HepG2 (cell line): ENCODE results near the gene ANG. TPM values are rescaled to one million over a fixed set of nuclear protein-coding genes. Genes with fewer than 3 reads are reported as not detected.

ENCODE experiments used
- ATAC-seq: fragments of 200-7000 bp; cut with Tn5 transposase; 3 replicates; pipeline ENCODE4 v1.9.1; 2020; ENCODE audit warnings: mild to moderate bottlenecking, moderate library complexity
- BruUV-seq: library from RNA; stranded (reverse); fragments of 400-500 nt; replicated peaks from 2 replicates; lab custom pipeline; 2021; lab: Mats Ljungman, UMichigan
- CTCF ChIA-PET: fragments of 300-600 bp; formaldehyde crosslinking; extraction: SDS; loops from one replicate; lab custom pipeline; 2021; ENCODE audit warnings: low total read pairs, inconsistent platforms, low intra/inter-chr PET ratio; lab: Yijun Ruan, JAX
- POLR2A ChIA-PET: fragments of 350-600 bp; sonication (Branson Sonifier 250); formaldehyde crosslinking; loops from one replicate; lab custom pipeline; 2020; ENCODE audit warnings: antibody characterized with exemption, inconsistent platforms; lab: Yijun Ruan, JAX
- DNase-seq: peaks from one replicate; pipeline ENCODE4 v3.0.0-alpha.2; 2015; ENCODE audit warnings: low spot score
- FAIRE-seq: peaks from 3 replicates; lab custom pipeline; 2011; peaks lifted over from hg19 to GRCh38; lab: Jason Lieb, UNC
- H2AFZ ChIP-seq: one replicate; pipeline ENCODE4 v1.6.1; 2011; ENCODE audit warnings: low read length, inconsistent platforms
- H3K27ac ChIP-seq: fragments of 300-600 bp; 3 replicates; pipeline ENCODE4 v1.8.0; 2011; ENCODE audit warnings: mixed run types, mild to moderate bottlenecking, mixed read lengths, low read length, inconsistent platforms; ENCODE audit not compliant: insufficient read depth; ENCODE audit errors: extremely low read length
- H3K27me3 ChIP-seq, 2 experiments: fragments of 200-600 bp in 1 of 2; 2 replicates in 1 of 2; 3 replicates in 1 of 2; pipeline versions ENCODE4 v1.6.0 to v1.8.0; 2011; ENCODE audit warnings: low read length in 2 of 2, mild to moderate bottlenecking in 2 of 2, moderate library complexity in 2 of 2, inconsistent platforms in 1 of 2; ENCODE audit not compliant: insufficient read depth in 2 of 2, control insufficient read depth in 1 of 2
- H3K36me3 ChIP-seq, 2 experiments: fragments of 200-600 bp in 1 of 2; replicated peaks in 1 of 2; 2 replicates in 1 of 2; 3 replicates in 1 of 2; pipeline versions ENCODE4 v1.5.1 to v1.8.0; 2011; ENCODE audit warnings: low read length in 2 of 2, inconsistent platforms in 1 of 2; ENCODE audit not compliant: insufficient read depth in 2 of 2, control insufficient read depth in 1 of 2
- H3K4me1 ChIP-seq: 2 replicates; pipeline ENCODE4 v1.5.1; 2012; ENCODE audit warnings: low read length, inconsistent platforms; ENCODE audit not compliant: insufficient read depth
- H3K4me2 ChIP-seq: 2 replicates; pipeline ENCODE4 v1.6.0; 2011; ENCODE audit warnings: low read depth, low read length, inconsistent platforms
- H3K4me3 ChIP-seq, 3 experiments: fragments of 200-600 bp in 1 of 3; sonication (generic), shearing (Covaris generic) in 1 of 3; replicated peaks in 1 of 3; 2 replicates each; pipeline ENCODE4 v1.5.1; 2011 to 2016; ENCODE audit warnings: low read length in 3 of 3, inconsistent platforms in 2 of 3, low read depth in 2 of 3, mild to moderate bottlenecking in 2 of 3, control low read depth in 1 of 3, mixed read lengths in 1 of 3; ENCODE audit not compliant: insufficient read depth in 1 of 3
- H3K79me2 ChIP-seq: one replicate; pipeline ENCODE4 v1.6.1; 2011; ENCODE audit warnings: low read length, inconsistent platforms; ENCODE audit not compliant: insufficient read depth
- H3K9ac ChIP-seq: 2 replicates; pipeline ENCODE4 v1.6.0; 2011; ENCODE audit warnings: mild to moderate bottlenecking, low read depth, low read length, inconsistent platforms; ENCODE audit not compliant: insufficient read depth
- H3K9me3 ChIP-seq: 2 replicates; pipeline ENCODE4 v1.5.1; 2012; ENCODE audit warnings: mild to moderate bottlenecking, low read length
- H4K20me1 ChIP-seq: 2 replicates; pipeline ENCODE4 v1.6.0; 2011; ENCODE audit warnings: inconsistent platforms, mild to moderate bottlenecking, low read length, moderate library complexity; ENCODE audit not compliant: insufficient read depth
- CBFB ChIP-seq: sonication (generic); formaldehyde crosslinking; IDR thresholded peaks from 2 replicates; pipeline ENCODE4 v1.4.0; 2020; ENCODE audit warnings: missing genetic modification reagents
- CBX2 ChIP-seq, 2 experiments: fragments of 200-600 bp in 1 of 2; sonication (generic); formaldehyde crosslinking in 1 of 2; IDR thresholded peaks; 2 replicates each; pipeline versions ENCODE4 v1.7.0 to v1.8.1; 2018 to 2022; ENCODE audit warnings: low read depth in 2 of 2, low read length in 1 of 2, mild to moderate bottlenecking in 1 of 2, missing genetic modification reagents in 1 of 2
- FOXA3 ChIP-seq: IDR thresholded peaks from 2 replicates; pipeline ENCODE4 v1.6.1; 2016; ENCODE audit warnings: missing genetic modification reagents, missing compliant biosample characterization
- FOXK1 ChIP-seq: sonication (generic); formaldehyde crosslinking; IDR thresholded peaks from 2 replicates; pipeline ENCODE4 v1.4.0; 2020; ENCODE audit warnings: low read depth, missing genetic modification reagents, borderline replicate concordance
- FUBP1 ChIP-seq: sonication (generic); formaldehyde crosslinking; IDR thresholded peaks from 2 replicates; pipeline ENCODE4 v1.5.1; 2020; ENCODE audit warnings: missing genetic modification reagents, mild to moderate bottlenecking, borderline replicate concordance
- GRHL1 ChIP-seq: sonication (generic); formaldehyde crosslinking; conservative IDR thresholded peaks from 2 replicates; pipeline ENCODE4 v1.8.0; 2022; ENCODE audit warnings: missing genetic modification reagents
- KDM2A ChIP-seq: sonication (generic); formaldehyde crosslinking; IDR thresholded peaks from 2 replicates; pipeline ENCODE4 v1.4.0; 2020; ENCODE audit warnings: low read depth, missing genetic modification reagents, borderline replicate concordance
- MIXL1 ChIP-seq: IDR thresholded peaks from 2 replicates; pipeline ENCODE4 v1.6.1; 2016
- REPIN1 ChIP-seq: sonication (generic); formaldehyde crosslinking; IDR thresholded peaks from 2 replicates; pipeline ENCODE4 v1.8.0; 2022; ENCODE audit warnings: missing genetic modification reagents, low read depth, mild to moderate bottlenecking, borderline replicate concordance
- ZBTB37 ChIP-seq: sonication (generic); formaldehyde crosslinking; IDR thresholded peaks from 2 replicates; pipeline ENCODE4 v1.4.0; 2020; ENCODE audit warnings: mild to moderate bottlenecking, missing genetic modification reagents
- ZKSCAN5 ChIP-seq: sonication (generic); formaldehyde crosslinking; IDR thresholded peaks from 2 replicates; pipeline ENCODE4 v1.5.1; 2020; ENCODE audit warnings: mild to moderate bottlenecking, missing genetic modification reagents
- ZNF101 ChIP-seq: sonication (generic); formaldehyde crosslinking; IDR thresholded peaks from 2 replicates; pipeline ENCODE4 v1.4.0; 2020; ENCODE audit warnings: mild to moderate bottlenecking, low read depth, missing genetic modification reagents, borderline replicate concordance
- ZNF276 ChIP-seq: sonication (generic); formaldehyde crosslinking; IDR thresholded peaks from 2 replicates; pipeline ENCODE4 v1.4.0; 2020; ENCODE audit warnings: mild to moderate bottlenecking, low read depth, missing genetic modification reagents
- ZNF773 ChIP-seq: sonication (generic); formaldehyde crosslinking; IDR thresholded peaks from 2 replicates; pipeline ENCODE4 v1.4.0; 2020; ENCODE audit warnings: missing genetic modification reagents, borderline replicate concordance
- ZNF816 ChIP-seq: sonication (generic); formaldehyde crosslinking; IDR thresholded peaks from 2 replicates; pipeline ENCODE4 v1.8.0; 2022; ENCODE audit warnings: missing genetic modification reagents, mild to moderate bottlenecking, borderline replicate concordance
- WGBS: methylation state at CpG from one replicate; pipeline ENCODE4 v1.1.6; 2017; ENCODE audit warnings: low lambda C conversion rate; 5-methylcytosine and 5-hydroxymethylcytosine counted together
- in situ Hi-C: cut with HindIII; loops from 2 replicates; pipeline ENCODE4 v1.10.0; 2017; ENCODE audit warnings: low pct_unique_long_range_greater_than_20kb; ENCODE audit not compliant: extremely low pct_ligation_motif_present
- intact Hi-C: fragments of 100-400 bp; cut with micrococcal nuclease; formaldehyde crosslinking; loops from one replicate; pipeline ENCODE4 v1.10.0; 2022; ENCODE audit not compliant: unreplicated experiment
- polyA plus RNA-seq, 8 experiments: library from polyadenylated mRNA; depleted of rRNA in 3 of 8; stranded (reverse) in 7 of 8; unstranded in 1 of 8; fragments of >200 nt; fragmentation: Illumina TruSeq in 4 of 8; extraction: Trizol in 4 of 8; gene quantifications; 2 replicates each; pipeline versions ENCODE4 v1.2.1 to v1.2.3, GENCODE V29; 2011 to 2016; ENCODE audit warnings: low read depth in 4 of 8, missing spikeins in 1 of 8, mixed read lengths in 1 of 8; ENCODE audit not compliant: insufficient read depth in 1 of 8
- total RNA-seq, 5 experiments: library from RNA; depleted of rRNA; stranded (reverse); fragments of >200 nt; fragmentation: Illumina TruSeq; extraction: Trizol; gene quantifications; 2 replicates each; pipeline ENCODE4 v1.2.3, GENCODE V29; 2016; ENCODE audit warnings: low read depth in 1 of 5

Gene ANG
- total and polyA plus RNA-seq, 2 of the 13 experiments (the other 11 are each of a cell fraction or from before 2014, with no cell fraction given), result 83.6 to 401 TPM

- Histone ChIP-seq H3K4me2 (peak overlapping the region; percentile 59), H4K20me1 (peaks cover 63% of the 10 kb centered on the region), H3K36me3 (peaks cover 17 to 44% of the 10 kb centered on the region in 2 experiments), H3K79me2 (peaks cover 82% of the 10 kb centered on the region), H3K4me3 (peak overlapping the region in 2 of 3 experiments; percentile 2 to 32; a peak in 1 of 6 replicates), H3K4me1 (peaks cover 45% of the 10 kb centered on the region), H3K9ac (no peak overlapping the region), H3K27me3 (no peaks in the 10 kb centered on the region; a peak in 1 of 5 replicates), H2AFZ (no peak overlapping the region), H3K27ac (peak overlapping the region; percentile 37), H3K9me3 (no peaks in the 10 kb centered on the region)
- BruUV-seq, result no TSS peak
- intact Hi-C loops (loop anchor here (1.0 to 2.0 kb wide), 5 partner anchors 28 to 284 kb away; no protein-coding TSS in a partner anchor), in situ Hi-C loops (loop anchor here (5.0 kb wide), 1 partner anchor 34 kb away; no protein-coding TSS in a partner anchor)
- ATAC-seq (peak; percentile 52), DNase-seq (peak; percentile 84), FAIRE-seq (peak; percentile 86)
- ChIA-PET CTCF (interaction anchor here (0.8 to 4.7 kb wide), 5 partner anchors 8 to 81 kb away, joined by 3 to 70 read pairs (median 9); no protein-coding TSS in a partner anchor), POLR2A (interaction anchor here (0.7 to 3.4 kb wide), 10 partner anchors 10 to 348 kb away, joined by 3 to 51 read pairs (median 5); partner anchors contain the start of gene PARP2)
- WGBS, result 29% methylated on average over 9 of the region's 9 CpGs
- TF ChIP-seq KDM2A (CRISPR knock-in tag) (no peak), ZNF816 (CRISPR knock-in tag) (no peak), ZNF773 (CRISPR knock-in tag) (no peak), ZNF276 (CRISPR knock-in tag) (no peak), ZBTB37 (no peak), FOXA3 (CRISPR knock-in tag) (peak; percentile 45; the same call in 1 of the 2 replicates), MIXL1 (CRISPR knock-in tag) (no peak; the same call in 1 of the 2 replicates), REPIN1 (CRISPR knock-in tag) (peak; percentile 35; the same call in 1 of the 2 replicates), ZNF101 (no peak), CBX2 (IDR thresholded peaks at IDR 0.05; ENCODE audit: low read depth, low read length) (no peak), CBX2 (CRISPR knock-in tag; IDR thresholded peaks at IDR 0.05; ENCODE audit: low read depth) (no peak), CBFB (no peak), FUBP1 (no peak), ZKSCAN5 (no peak), FOXK1 (CRISPR knock-in tag) (no peak), GRHL1 (CRISPR knock-in tag) (no peak)
Measured at GRCh38 chr14:20690848-20691640, 2.5 kb downstream of the ANG start.
